Psoas muscle (tissue), 8 donors: ENCODE results near the gene PDHX. TPM values are rescaled to one million over a fixed set of nuclear protein-coding genes. Genes with fewer than 3 reads are reported as not detected.

Source experiments
- ATAC-seq, 4 donors: fragments of 200-7000 bp; cut with Tn5 transposase; one replicate each; pipeline ENCODE4 v1.9.1; 2020; ENCODE audit warnings: moderate library complexity in 3 of 4, mild to moderate bottlenecking in 2 of 4
- DNase-seq, 2 donors: peaks; one replicate each; pipeline ENCODE4 v3.0.0-alpha.2; 2020
- H3K27ac ChIP-seq: fragments of 200-600 bp; one replicate; pipeline ENCODE4 v1.8.0; 2022
- H3K27me3 ChIP-seq, 3 donors: fragments of 200-600 bp in 1 of 3; one replicate each; pipeline versions ENCODE4 v1.6.1 to v1.8.0; 2013 to 2022; ENCODE audit warnings: low read length in 2 of 3, mild to moderate bottlenecking in 2 of 3, moderate library complexity in 1 of 3; ENCODE audit not compliant: insufficient read depth in 3 of 3
- H3K36me3 ChIP-seq, 2 donors: fragments of 200-600 bp in 1 of 2; one replicate each; pipeline versions ENCODE4 v1.6.1 to v1.8.0; 2013 to 2022; ENCODE audit warnings: low read depth in 1 of 2, mild to moderate bottlenecking in 1 of 2, moderate library complexity in 1 of 2; ENCODE audit not compliant: insufficient read depth in 1 of 2
- H3K4me1 ChIP-seq: fragments of 200-600 bp; one replicate; pipeline ENCODE4 v1.8.0; 2022
- H3K4me3 ChIP-seq: fragments of 200-600 bp; one replicate; pipeline ENCODE4 v1.8.0; 2022; ENCODE audit warnings: mild to moderate bottlenecking
- H3K9me3 ChIP-seq: fragments of 200-600 bp; one replicate; pipeline ENCODE4 v1.8.0; 2022
- WGBS, 3 donors: extraction: QIAGEN DNeasy Blood & Tissue Kit; methylation state at CpG; one replicate each; pipeline versions ENCODE4 v1.1.6 to v1.1.7; 2013; 5-methylcytosine and 5-hydroxymethylcytosine counted together
- intact Hi-C, 2 donors: fragments of 100-400 bp; cut with DNase I; formaldehyde crosslinking; loops; one replicate each; pipeline versions ENCODE4 v1.11.0 to v1.14.2; 2022
- polyA plus RNA-seq, 3 donors: library from polyadenylated mRNA; stranded (reverse); fragments of 200-250 nt; gene quantifications; one replicate each; pipeline ENCODE4 v1.2.3, GENCODE V29; 2013
- total RNA-seq, 4 donors: library from RNA; stranded (reverse); fragmentation: NEBNext Ultra II Directional in 2 of 4; extraction: Animal tissue kit (Norgen Biotek cat#: 25700) in 2 of 4; gene quantifications; one replicate each; pipeline versions ENCODE4 v1.2.1 to v1.2.4, GENCODE V29; 2021 to 2023
- TF ChIP-seq, protein P1 (sequence below): fragments of 200-600 bp; IDR thresholded peaks from one replicate; pipeline ENCODE4 v1.8.0; 2022; ENCODE audit warnings: antibody characterized with exemption
- donor health status: healthy with polysubstance abuse.
- donor health status: DM: no; HTN: no; CAD: no; lungs with moderate emphysema.
- donor health status: Bipolar disorder and iron deficiency.
- donor health status: healthy.
- donor health status: DM: yes; HTN: yes; CAD: no.
- donor health status: DM: no; HTN: no; CAD: no.
- donor health status: DM: no; HTN: no; CAD: no.
- donor health status: DM: yes; HTN: yes; CAD: no.

The PDHX gene
- total and polyA plus RNA-seq, 7 donors = 64.6 to 189 (median 101) TPM

DNA sequence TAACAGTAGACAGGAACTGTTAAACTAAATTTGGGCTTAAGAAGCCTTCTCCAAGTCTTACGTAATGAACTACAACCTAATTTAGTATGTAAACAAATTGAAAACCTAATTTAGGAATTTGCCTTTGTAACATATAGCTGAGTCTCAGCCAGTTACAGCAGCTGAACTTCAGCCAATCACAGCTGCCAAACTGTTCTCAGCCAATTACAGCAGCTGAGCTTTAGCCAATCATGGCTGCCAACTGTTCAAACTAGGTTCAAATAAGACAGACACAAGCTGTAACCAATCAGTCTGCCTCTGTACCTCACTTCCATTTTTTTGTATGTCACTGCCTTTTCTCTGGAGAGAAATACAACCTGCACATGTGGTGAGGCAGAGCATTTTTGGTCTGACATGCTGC, 127.5 kb downstream of the PDHX start:
- Histone ChIP-seq H3K4me1 (peaks cover 39% of the 10 kb centered on the region), H3K27me3 (no peaks in the 10 kb centered on the region), H3K36me3 (no peaks in the 10 kb centered on the region), H3K4me3 (peak overlapping the region; percentile 11), H3K9me3 (no peaks in the 10 kb centered on the region), H3K27ac (peak overlapping the region; percentile 58)
- 16 to 49% (median 38%) methylated on average over 1 of the region's 1 CpG for WGBS, 3 donors
- intact Hi-C loops = no loop called here
- DNase-seq = no peak
- TF ChIP-seq, protein P1, sequence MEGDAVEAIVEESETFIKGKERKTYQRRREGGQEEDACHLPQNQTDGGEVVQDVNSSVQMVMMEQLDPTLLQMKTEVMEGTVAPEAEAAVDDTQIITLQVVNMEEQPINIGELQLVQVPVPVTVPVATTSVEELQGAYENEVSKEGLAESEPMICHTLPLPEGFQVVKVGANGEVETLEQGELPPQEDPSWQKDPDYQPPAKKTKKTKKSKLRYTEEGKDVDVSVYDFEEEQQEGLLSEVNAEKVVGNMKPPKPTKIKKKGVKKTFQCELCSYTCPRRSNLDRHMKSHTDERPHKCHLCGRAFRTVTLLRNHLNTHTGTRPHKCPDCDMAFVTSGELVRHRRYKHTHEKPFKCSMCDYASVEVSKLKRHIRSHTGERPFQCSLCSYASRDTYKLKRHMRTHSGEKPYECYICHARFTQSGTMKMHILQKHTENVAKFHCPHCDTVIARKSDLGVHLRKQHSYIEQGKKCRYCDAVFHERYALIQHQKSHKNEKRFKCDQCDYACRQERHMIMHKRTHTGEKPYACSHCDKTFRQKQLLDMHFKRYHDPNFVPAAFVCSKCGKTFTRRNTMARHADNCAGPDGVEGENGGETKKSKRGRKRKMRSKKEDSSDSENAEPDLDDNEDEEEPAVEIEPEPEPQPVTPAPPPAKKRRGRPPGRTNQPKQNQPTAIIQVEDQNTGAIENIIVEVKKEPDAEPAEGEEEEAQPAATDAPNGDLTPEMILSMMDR = no peak
- ATAC-seq = peak; percentile 67 to 81 (median 72)

DNA sequence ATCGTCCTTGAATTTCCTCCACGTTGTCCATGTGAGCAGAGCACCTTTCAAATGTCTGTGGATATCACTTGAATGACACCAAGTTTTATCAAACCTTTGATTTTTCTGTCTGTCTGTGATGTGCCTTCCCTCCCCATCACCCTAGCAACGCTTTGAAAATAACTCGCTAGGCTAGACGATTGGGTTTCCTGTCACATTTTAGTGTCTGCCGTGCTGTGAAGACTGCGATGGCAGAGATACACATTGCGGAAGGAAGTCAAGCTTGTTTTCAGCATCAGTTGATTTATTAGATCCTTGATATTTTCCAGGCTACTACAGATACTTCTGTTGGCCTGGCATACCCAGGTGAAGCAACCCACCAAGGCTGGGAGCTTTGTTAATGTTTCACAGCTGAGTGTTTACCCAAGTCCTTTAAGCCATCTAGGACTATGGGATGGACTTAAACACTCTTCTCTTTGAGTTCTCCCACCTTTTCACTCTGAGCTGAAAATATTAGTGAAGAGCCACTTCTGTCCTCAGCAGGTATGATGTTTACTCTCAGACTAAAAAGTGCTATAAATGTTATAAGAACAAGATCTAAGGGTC, 128.9 kb downstream of the PDHX start:
- 73 to 80% (median 77%) methylated on average over 8 of the region's 8 CpGs for WGBS, 3 donors
- intact Hi-C loops = no loop called here
- H3K27ac ChIP-seq = no peak overlapping the region
- DNase-seq (no peak), ATAC-seq (no peak)
- no peak overlapping the region for H3K4me3 ChIP-seq
- no peaks in the 10 kb centered on the region for H3K27me3 ChIP-seq
- no peaks in the 10 kb centered on the region for H3K36me3 ChIP-seq
- TF ChIP-seq, protein P1 = no peak
- peaks cover 36% of the 10 kb centered on the region for H3K4me1 ChIP-seq
- no peaks in the 10 kb centered on the region for H3K9me3 ChIP-seq

Other genes with a start within 250 kb of the PDHX start
- gene APIP, start 239 bp upstream of the PDHX start, total RNA-seq = 10 to 100 TPM; 24.1 to 42.5 (median 39.9) TPM
- 10 to 100 TPM; 27.0 to 47.2 (median 40.9) TPM for gene APIP, start 239 bp upstream of the PDHX start, polyA plus RNA-seq
- 10 to 100 TPM; 23.2 to 35.4 (median 25.5) TPM for gene CD44, start 222.6 kb downstream of the PDHX start, total RNA-seq
- 1 to 10 TPM; 3.4 to 9.9 (median 9.8) TPM for gene CD44, start 222.6 kb downstream of the PDHX start, polyA plus RNA-seq